GM10248 (cell line): ENCODE measurements around the gene SERPINB4.

Experiments
- CTCF ChIA-PET: fragments of 300-600 bp; sonication (Branson Sonifier 250); formaldehyde crosslinking; extraction: SDS; loops from one replicate; lab custom pipeline; 2021; ENCODE audit warnings: antibody characterized with exemption; lab: Yijun Ruan, JAX
- POLR2A ChIA-PET: fragments of 350-650 bp; sonication (Branson Sonifier 250); formaldehyde crosslinking; extraction: SDS; loops from one replicate; lab custom pipeline; 2020; ENCODE audit warnings: antibody characterized with exemption; lab: Yijun Ruan, JAX
- DNase-seq: peaks from one replicate; pipeline ENCODE4 v3.0.0; 2012; ENCODE audit errors: extremely low spot score
- TF ChIP-seq, protein P1 (sequence below): IDR thresholded peaks from 2 replicates; pipeline ENCODE4 v1.5.1; 2012; ENCODE audit warnings: mild to moderate bottlenecking, low read depth; ENCODE audit errors: extremely low read depth, missing control alignments, control extremely low read depth

Gene SERPINB4

DNA sequence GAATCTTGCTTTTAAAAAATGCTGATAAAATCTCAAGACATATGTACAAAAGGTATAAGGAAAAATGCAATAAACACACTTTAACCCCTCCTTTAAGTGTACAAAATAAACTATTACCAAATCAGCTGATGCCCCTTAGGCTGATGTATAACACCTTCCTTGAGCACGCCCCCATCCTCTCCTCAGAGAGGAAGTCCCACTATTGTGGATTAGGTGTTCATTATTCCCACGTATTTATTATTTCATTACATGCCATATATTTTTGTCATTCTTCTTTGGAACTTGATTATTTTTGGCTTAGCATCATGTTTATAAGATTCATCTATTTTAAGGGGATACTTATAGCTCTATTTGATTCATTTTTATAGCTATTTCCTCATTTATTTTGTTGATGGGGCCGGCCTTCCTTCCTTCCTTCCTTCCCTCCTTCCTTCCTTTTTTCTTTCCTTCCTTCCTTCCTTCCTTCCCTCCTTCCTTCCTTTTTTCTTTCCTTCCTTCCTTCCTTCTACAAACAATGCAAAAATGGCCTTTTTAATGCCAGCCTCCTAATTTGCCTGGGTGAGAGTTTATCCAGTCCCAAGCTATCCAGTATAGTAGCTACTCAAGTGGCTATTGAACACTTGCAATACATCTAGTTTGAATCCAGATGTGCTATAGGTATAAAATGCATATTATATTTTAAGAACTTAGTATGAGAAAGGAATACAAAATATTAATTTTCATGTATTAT is 52.9 kb downstream of the SERPINB4 start:
- ChIA-PET CTCF (interaction anchor here (0.9 to 4.6 kb wide), 4 partner anchors 12 to 345 kb away, joined by 3 to 23 read pairs (median 5); no protein-coding TSS in a partner anchor), POLR2A (no interaction called here)
- DNase-seq, result no peak
- TF ChIP-seq, protein P1, sequence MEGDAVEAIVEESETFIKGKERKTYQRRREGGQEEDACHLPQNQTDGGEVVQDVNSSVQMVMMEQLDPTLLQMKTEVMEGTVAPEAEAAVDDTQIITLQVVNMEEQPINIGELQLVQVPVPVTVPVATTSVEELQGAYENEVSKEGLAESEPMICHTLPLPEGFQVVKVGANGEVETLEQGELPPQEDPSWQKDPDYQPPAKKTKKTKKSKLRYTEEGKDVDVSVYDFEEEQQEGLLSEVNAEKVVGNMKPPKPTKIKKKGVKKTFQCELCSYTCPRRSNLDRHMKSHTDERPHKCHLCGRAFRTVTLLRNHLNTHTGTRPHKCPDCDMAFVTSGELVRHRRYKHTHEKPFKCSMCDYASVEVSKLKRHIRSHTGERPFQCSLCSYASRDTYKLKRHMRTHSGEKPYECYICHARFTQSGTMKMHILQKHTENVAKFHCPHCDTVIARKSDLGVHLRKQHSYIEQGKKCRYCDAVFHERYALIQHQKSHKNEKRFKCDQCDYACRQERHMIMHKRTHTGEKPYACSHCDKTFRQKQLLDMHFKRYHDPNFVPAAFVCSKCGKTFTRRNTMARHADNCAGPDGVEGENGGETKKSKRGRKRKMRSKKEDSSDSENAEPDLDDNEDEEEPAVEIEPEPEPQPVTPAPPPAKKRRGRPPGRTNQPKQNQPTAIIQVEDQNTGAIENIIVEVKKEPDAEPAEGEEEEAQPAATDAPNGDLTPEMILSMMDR, result no peak

DNA sequence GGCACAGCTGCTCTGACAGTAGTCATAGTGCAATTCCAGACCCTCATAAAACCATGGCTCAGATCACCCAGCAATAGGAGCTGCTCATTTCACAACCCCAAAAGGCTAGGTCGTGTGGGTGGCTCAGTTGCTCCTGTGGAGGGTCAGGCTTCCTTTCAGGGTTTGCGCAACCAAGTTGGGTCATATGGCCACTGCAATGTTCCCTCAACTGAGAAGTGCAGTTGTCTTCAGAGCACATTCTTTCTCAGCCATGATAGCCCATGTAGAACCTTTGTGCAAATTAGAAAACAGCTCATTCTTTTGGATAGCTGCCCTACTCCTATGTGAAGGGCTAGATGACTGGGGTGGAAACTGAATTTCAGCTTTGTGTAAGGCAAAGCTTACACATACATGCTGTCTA is 53.7 kb downstream of the SERPINB4 start:
- TF ChIP-seq, protein P1, result no peak
- DNase-seq, result no peak
- ChIA-PET POLR2A (no interaction called here), CTCF (interaction anchor here (0.6 to 4.6 kb wide), 3 partner anchors 9 to 72 kb away, joined by 3 to 23 read pairs (median 7); no protein-coding TSS in a partner anchor)

DNA sequence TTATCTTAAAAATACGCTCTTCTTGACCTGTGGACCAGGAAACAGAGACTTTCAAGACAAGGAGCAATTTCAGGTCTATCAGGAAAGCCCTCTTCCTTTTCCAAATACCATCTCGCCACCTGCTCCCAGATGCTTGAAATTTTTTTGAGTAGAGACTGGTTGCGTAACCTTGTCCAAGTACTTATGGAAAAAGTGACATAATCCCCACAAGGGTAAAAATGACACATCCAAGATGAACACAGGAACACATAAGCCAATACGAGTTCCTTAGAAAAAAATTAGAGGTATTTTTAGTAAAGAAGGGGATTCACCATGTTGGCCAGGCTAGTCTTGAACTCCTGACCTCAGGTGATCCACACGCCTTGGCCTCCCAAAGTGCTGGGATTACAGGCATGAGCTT is 55.1 kb downstream of the SERPINB4 start:
- ChIA-PET CTCF (no interaction called here), POLR2A (no interaction called here)
- DNase-seq, result no peak
- TF ChIP-seq, protein P1, result no peak
